RWPE1 (cell line): ENCODE results near the gene GMNN.

Experiments used
- CTCF ChIA-PET: fragments of 350-600 bp; sonication (Branson Sonifier 250); formaldehyde crosslinking; extraction: SDS; loops from one replicate; lab custom pipeline; 2021; lab: Yijun Ruan, JAX
- POLR2A ChIA-PET: fragments of 400-600 bp; formaldehyde crosslinking; extraction: SDS; loops from one replicate; lab custom pipeline; 2020; ENCODE audit warnings: antibody characterized with exemption; ENCODE audit not compliant: low non-redundant PET; lab: Yijun Ruan, JAX
- DNase-seq: peaks from one replicate; pipeline ENCODE4 v3.0.0; 2012; ENCODE audit warnings: low spot score
- H3K27ac ChIP-seq: fragments of 450-650 bp; 2 replicates; pipeline ENCODE4 v1.5.1; 2017
- CTCF ChIP-seq: fragments of 450-650 bp; conservative IDR thresholded peaks from 2 replicates; pipeline ENCODE4 v1.5.1; 2017; ENCODE audit warnings: low read depth, mild to moderate bottlenecking

Gene GMNN

GRCh38 chr6:24831771-24832716 is 57.3 kb downstream of the GMNN start:
- no peak for TF ChIP-seq CTCF
- POLR2A ChIA-PET = no interaction called here
- H3K27ac ChIP-seq = no peak overlapping the region
- DNase-seq = no peak
- CTCF ChIA-PET = no interaction called here

GRCh38 chr6:24832794-24833193 is 58.1 kb downstream of the GMNN start:
- CTCF ChIA-PET = no interaction called here
- POLR2A ChIA-PET = no interaction called here
- DNase-seq = no peak
- H3K27ac ChIP-seq = no peak overlapping the region
- no peak for TF ChIP-seq CTCF

- no peak for DNase-seq
- TF ChIP-seq CTCF = no peak
- CTCF ChIA-PET = no interaction called here
- no peak overlapping the region for H3K27ac ChIP-seq
- POLR2A ChIA-PET = no interaction called here
Observed at GRCh38 chr6:24833711-24834386, 59.1 kb downstream of the GMNN start.
